GM18907 (cell line): ENCODE results near the gene FHL2.
"Not testable (repeated sequence)": the region's sequence is repeated elsewhere in the genome, so short reads cannot be mapped to it uniquely, and the experiment has no call there.

Experiments
- ATAC-seq: cut with Tn5 transposase; IDR thresholded peaks from one replicate; pipeline ENCODE4 v1.9.1; 2021; ENCODE audit warnings: mild to moderate bottlenecking, moderate library complexity; ENCODE audit not compliant: unreplicated experiment

Gene FHL2

DNA sequence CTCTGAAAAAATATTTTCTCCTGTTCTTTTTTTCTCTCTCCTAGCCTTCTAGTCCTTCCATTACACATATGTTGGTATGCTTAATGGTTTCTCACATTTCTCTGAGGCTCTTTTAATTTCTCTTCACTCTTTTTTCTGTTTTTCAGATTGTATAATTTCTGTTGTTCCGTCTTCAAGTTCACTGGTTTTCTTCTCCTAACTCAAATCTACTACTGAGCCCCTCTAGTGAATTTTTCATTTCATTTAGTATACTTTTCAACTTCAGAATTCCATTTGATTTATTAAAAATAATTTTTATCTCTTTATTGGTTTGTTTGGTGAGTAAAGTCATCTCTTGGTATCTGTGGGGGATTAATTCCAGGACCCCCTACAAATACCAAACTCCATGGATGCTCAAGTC lies 41.7 kb downstream of the FHL2 start:
- no peak for ATAC-seq

DNA sequence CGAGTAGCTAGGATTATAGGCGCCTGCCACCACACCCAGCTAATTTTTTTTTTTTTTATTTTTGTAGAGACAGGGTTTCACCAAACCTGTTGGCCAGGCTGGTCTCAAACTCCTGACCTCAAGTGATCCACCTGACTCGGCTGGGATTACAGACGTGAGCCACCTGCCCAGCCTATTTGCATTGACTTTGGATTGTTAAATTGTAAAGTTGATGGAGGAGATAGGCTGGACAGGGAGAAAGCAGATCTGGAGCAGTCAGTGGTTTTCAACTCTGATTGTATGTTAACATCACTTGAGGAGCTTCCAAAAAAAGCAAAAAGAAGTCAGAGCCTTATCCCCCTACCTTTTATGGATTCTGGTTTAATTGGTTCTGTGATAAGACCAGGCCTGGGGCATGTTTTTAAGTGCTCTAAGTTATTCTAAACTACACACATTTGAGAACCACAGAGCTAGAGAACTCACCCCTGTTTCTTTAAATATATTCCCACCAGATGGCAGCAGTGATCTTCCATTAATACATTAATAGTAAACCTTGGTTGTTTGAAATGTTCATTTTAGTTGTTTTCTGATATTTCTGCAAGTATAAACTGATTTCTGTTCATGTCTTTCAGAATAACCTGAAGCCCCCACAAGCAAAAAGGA lies 54.0 kb downstream of the FHL2 start:
- ATAC-seq = peak; percentile 54

DNA sequence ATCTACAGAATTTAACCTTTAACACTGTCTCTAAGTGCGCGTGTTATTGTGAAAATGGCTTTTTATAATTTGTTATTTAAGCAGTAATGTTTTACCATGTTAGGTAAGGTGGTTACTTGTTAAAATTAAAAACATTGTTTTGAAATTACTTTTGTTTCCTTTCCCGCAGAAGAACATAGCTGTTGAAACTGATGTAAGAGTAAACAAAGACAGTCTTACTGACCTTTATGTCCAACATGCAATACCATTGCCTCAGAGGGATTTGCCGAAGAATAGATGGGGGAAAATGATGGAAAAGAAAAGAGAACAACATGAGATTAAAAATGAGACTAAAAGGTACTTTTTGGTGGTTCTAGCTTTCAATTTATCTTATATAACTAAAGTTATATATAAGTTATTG lies 59.4 kb downstream of the FHL2 start:
- ATAC-seq = no peak

GRCh38 chr2:105338020-105338385 lies 60.8 kb downstream of the FHL2 start:
- ATAC-seq = peak; percentile 21

DNA sequence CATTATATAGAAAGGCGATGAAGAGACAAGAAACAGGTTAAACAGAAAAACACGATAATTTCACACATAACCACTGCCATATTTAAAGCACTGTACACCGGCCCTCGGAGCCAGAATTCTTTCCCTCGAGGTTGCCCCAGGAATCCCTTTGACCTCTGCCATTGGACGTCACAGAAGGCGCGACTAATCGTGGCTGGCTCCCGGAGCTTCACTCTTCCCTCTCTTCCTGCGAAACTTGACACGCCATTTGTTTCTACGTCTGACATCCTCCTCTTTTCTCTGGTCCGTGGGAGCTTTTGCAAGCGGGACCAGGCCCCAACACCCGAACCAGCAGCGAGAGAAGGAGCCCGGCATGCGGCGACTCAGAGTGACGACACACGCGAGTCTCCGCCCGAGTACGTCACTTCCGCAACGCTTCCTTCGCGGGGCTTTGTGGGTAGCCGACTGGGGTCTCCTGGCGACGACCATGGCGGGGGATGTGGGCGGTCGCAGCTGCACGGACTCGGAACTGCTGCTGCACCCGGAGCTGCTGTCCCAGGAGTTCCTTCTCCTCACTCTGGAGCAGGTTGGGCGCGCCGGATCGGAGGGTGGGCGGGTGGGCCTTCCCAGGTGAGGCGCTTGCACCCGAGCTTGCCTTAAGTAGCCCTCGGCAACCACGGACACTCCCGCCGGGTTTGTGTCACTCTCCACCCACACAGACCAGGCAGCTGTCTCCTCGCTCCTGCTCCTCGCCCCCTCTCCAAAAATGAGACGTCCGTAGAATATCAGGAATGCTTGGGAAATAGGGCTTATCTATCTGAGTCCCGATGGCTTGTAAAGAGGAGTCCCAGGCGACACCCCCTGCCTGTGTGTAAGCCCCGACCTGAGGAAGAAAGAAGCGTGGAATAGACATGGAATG lies 61.5 kb downstream of the FHL2 start, which contains the start of gene C2orf49:
Gene C2orf49 (plus strand): TSS at position 419 of the 898 bp plus-strand sequence. CDS start 48 bp downstream, at position 467.
- peak; percentile 93 for ATAC-seq

DNA sequence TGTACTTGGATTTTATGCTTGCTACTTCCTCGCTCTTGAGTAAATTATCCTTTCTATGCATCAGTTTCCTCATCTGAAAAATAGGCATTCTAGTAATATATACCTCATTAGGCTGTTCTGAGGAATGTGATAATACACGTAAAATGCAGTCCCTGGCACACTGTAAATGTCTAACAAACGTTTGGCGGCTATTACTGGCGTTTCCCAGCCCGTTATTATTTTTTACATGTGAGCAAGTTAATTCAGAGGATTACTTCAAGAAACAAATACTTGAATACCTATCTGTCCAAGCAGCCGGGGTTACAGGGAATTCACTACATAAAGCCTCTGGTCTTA lies 62.1 kb downstream of the FHL2 start:
- ATAC-seq = no peak

DNA sequence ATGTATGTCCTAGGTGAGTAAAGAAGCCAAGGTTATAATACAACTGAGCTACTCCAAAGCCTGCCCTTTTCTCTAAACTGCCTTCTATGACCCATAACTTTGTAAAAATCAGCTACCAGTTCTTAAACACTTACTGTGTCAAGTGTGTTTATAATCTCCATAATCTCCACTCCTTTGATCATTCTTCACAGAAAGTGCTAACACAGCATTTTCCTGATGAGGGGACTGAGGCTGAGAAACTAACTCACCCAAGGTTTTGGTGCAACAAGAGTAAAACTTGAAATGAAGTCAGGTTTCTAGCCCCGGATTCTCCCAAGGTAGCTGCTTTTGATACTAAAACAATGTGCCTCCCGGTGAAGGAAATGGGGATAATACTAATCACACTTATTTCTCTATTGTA lies 63.4 kb downstream of the FHL2 start:
- no peak for ATAC-seq

DNA sequence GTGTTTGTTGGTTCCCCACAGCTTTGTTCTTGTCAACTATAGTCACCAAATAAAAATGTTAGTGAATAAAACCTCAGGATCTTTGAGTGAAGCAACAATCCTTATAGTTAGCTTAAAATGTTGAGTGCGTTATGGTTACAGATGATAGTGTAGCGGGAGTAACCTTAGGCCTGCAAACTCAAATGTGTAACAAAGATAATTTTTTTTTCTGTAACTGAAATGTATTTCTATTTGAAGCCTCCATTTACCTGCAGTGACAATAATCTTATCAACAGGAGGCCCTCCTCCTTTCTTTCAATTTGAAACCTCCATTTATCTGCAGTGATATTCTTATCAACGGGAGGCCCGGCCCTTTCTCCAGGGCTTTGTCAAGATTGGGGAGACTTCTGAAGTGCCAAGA lies 64.6 kb downstream of the FHL2 start:
- ATAC-seq = no peak

GRCh38 chr2:105330681-105331375 lies 68.0 kb downstream of the FHL2 start:
- no peak for ATAC-seq

- ATAC-seq = peak; percentile 77
These were observed 69.0 kb downstream of the FHL2 start, which contains the start of gene TGFBRAP1 for GRCh38 chr2:105329561-105330495. Gene TGFBRAP1 (minus strand): TSS chr2:105329735. CDS start chr2:105308301, 21,434 bp downstream.

DNA sequence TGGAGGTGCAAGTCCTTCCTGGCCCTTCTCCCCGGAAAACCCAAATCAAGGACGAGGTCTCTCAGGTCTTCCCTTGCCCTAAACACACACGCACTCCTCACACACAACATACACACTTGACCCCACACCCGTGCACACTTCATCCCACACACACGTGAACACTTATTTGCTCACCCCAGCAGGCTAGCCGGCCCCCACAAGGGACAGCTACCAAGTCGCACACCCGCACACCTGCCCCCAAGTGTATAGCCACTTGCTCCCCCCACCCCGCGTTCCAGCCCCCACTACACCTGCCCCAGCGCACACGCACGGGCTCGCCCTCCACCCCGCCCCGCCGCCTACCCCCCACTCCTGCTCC lies 69.7 kb downstream of the FHL2 start:
- ATAC-seq = no peak

GRCh38 chr2:105328281-105329196 lies 70.3 kb downstream of the FHL2 start:
- peak; percentile 41 for ATAC-seq

- no peak for ATAC-seq
These were observed 71.2 kb downstream of the FHL2 start for GRCh38 chr2:105327690-105328089.

GRCh38 chr2:105327271-105327670 lies 71.6 kb downstream of the FHL2 start:
- not testable (repeated sequence) for ATAC-seq

GRCh38 chr2:105325389-105325963 lies 73.4 kb downstream of the FHL2 start:
- ATAC-seq = no peak

GRCh38 chr2:105324732-105325131 lies 74.1 kb downstream of the FHL2 start:
- ATAC-seq = no peak

DNA sequence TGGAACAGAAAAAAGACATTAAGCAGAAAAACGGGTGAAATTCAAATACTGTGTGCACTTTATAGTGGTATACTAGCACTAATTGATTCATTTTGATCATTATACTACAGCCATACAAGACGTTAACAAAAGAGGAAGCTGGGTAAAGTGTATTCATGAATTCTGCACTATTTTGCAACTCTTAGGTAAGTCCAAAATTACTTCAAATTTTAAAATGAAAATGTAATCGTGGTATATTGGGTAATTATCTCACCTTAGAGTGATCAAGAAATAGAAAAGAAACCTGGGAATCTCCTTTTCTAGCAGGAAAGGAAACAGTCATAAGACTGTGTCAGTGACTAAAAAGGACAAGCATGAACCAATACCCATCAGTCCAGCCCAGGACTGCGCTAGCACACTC lies 74.8 kb downstream of the FHL2 start:
- no peak for ATAC-seq

DNA sequence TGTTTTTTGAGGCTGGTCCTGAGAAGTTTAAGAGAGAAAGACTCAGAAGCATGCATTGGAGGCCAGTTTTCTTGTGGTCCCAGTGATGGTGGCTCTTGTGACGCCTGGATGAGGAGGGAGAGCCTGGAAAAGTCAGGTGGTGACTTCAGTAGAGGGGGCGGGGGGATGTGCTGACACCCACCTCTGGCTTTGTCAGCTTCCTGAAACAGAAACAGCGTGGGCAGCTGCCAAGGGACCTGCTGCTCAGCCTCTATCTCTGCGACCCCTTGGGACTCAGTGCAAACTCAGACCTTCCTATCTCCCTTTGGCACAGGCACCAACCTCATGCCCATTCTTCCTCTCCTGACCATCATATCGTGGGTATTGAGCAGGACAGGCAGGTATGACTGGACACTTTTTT lies 75.7 kb downstream of the FHL2 start:
- ATAC-seq = no peak
